HG02885 (cell line): Measurements from ENCODE around the gene WRNIP1.

Experiments used
- ATAC-seq: cut with Tn5 transposase; IDR thresholded peaks from one replicate; pipeline ENCODE4 v1.9.1; 2021; ENCODE audit warnings: mild to moderate bottlenecking; ENCODE audit not compliant: unreplicated experiment, poor library complexity

WRNIP1 gene

GRCh38 chr6:2781685-2782355 lies 16.6 kb downstream of the WRNIP1 start:
- ATAC-seq = no peak

GRCh38 chr6:2782356-2782708 lies 17.1 kb downstream of the WRNIP1 start:
- no peak for ATAC-seq

GRCh38 chr6:2782825-2783187 lies 17.6 kb downstream of the WRNIP1 start:
- ATAC-seq = no peak

- no peak for ATAC-seq
These were observed 18.2 kb downstream of the WRNIP1 start for GRCh38 chr6:2783188-2783963.

- ATAC-seq = no peak
These were observed 18.9 kb downstream of the WRNIP1 start for GRCh38 chr6:2784061-2784460.

GRCh38 chr6:2784930-2785329 lies 19.7 kb downstream of the WRNIP1 start:
- no peak for ATAC-seq

GRCh38 chr6:2786269-2786668 lies 21.1 kb downstream of the WRNIP1 start:
- no peak for ATAC-seq

GRCh38 chr6:2790588-2791449 lies 25.6 kb downstream of the WRNIP1 start:
- ATAC-seq = peak; percentile 62

GRCh38 chr6:2791450-2791974 lies 26.3 kb downstream of the WRNIP1 start:
- no peak for ATAC-seq

GRCh38 chr6:2792330-2793110 lies 27.3 kb downstream of the WRNIP1 start:
- ATAC-seq = no peak

- ATAC-seq = no peak
These were observed 28.4 kb downstream of the WRNIP1 start for GRCh38 chr6:2793534-2794151.

- no peak for ATAC-seq
These were observed 29.1 kb downstream of the WRNIP1 start for GRCh38 chr6:2794171-2794730.

GRCh38 chr6:2795162-2795561 lies 30.0 kb downstream of the WRNIP1 start:
- ATAC-seq = no peak

GRCh38 chr6:2795956-2796355 lies 30.8 kb downstream of the WRNIP1 start:
- ATAC-seq = no peak

- no peak for ATAC-seq
These were observed 31.7 kb downstream of the WRNIP1 start for GRCh38 chr6:2796861-2797260.

GRCh38 chr6:2797564-2798031 lies 32.4 kb downstream of the WRNIP1 start:
- ATAC-seq = no peak

GRCh38 chr6:2798586-2799134 lies 33.5 kb downstream of the WRNIP1 start:
- ATAC-seq = no peak

- ATAC-seq = no peak
These were observed 34.8 kb downstream of the WRNIP1 start for GRCh38 chr6:2799936-2800527.
